K562 (cell line): ENCODE results near the gene PIF1. TPM values are rescaled to one million over a fixed set of nuclear protein-coding genes. Genes with fewer than 3 reads are reported as not detected.

ENCODE experiments used
- CSDE1 ChIP-seq, 2 experiments: fragments of 450-650 bp; IDR thresholded peaks; 2 replicates each; pipeline ENCODE4 v1.6.1; 2016; ENCODE audit warnings: mild to moderate bottlenecking in 1 of 2
- CXXC5 ChIP-seq: fragments of 250-450 bp; sonication (Bioruptor Pico); IDR thresholded peaks from 2 replicates; pipeline ENCODE4 v1.8.0; 2022; ENCODE audit warnings: inconsistent platforms, mild to moderate bottlenecking, moderate library complexity
- HMGN3 ChIP-seq: IDR thresholded peaks from 2 replicates; pipeline ENCODE4 v1.6.1; 2011; ENCODE audit warnings: borderline replicate concordance, low read depth, mild to moderate bottlenecking, mixed read lengths, low read length; ENCODE audit not compliant: insufficient read length; ENCODE audit errors: extremely low read depth
- RFX5 ChIP-seq: IDR thresholded peaks from 2 replicates; pipeline ENCODE4 v1.6.1; 2011; ENCODE audit warnings: low read depth, mild to moderate bottlenecking, improper control_type of control experiment, low read length
- ZNF785 ChIP-seq: fragments of 250-450 bp; sonication (Bioruptor Pico); IDR thresholded peaks from 2 replicates; pipeline ENCODE4 v1.4.0; 2020; ENCODE audit warnings: mild to moderate bottlenecking
- polyA plus RNA-seq, 8 experiments: library from polyadenylated mRNA; depleted of rRNA in 4 of 8; stranded (reverse) in 5 of 8; unstranded in 3 of 8; fragments of >200 nt; fragmentation: Nextera tagmentation in 2 of 8; fragmentation: Illumina TruSeq in 1 of 8; extraction: Ambion mirVana in 2 of 8; extraction: Trizol in 1 of 8; gene quantifications; 2 replicates each; pipeline versions ENCODE4 v1.2.1 to v1.2.3, GENCODE V29; 2011 to 2014; ENCODE audit warnings: inconsistent platforms in 1 of 8, missing spikeins in 1 of 8
- total RNA-seq, 7 experiments: library from RNA; depleted of rRNA in 6 of 7; stranded (reverse); fragments of >200 nt in 6 of 7; fragmentation: Illumina TruSeq in 2 of 7; extraction: Trizol in 2 of 7; gene quantifications; 2 replicates each; pipeline versions ENCODE4 v1.2.1 to v1.2.3, GENCODE V29; 2011 to 2021; ENCODE audit warnings: low replicate concordance in 1 of 7
- TF ChIP-seq, protein P1 (sequence below): fragments of 250-450 bp; sonication (Bioruptor Pico); IDR thresholded peaks from 2 replicates; pipeline ENCODE4 v1.4.0; 2020
- TF ChIP-seq, protein P2 (sequence below), 2 experiments: fragments of 450-650 bp; IDR thresholded peaks; 2 replicates each; pipeline ENCODE4 v1.6.1; 2016; ENCODE audit warnings: mild to moderate bottlenecking in 2 of 2, borderline replicate concordance in 1 of 2, low read depth in 1 of 2, moderate library complexity in 1 of 2
- TF ChIP-seq, protein P3 (sequence below), 2 experiments: fragments of 450-650 bp; formaldehyde crosslinking in 1 of 2; IDR thresholded peaks; 2 replicates each; pipeline versions ENCODE4 v1.4.0 to v1.6.1; 2014 to 2020; ENCODE audit warnings: mild to moderate bottlenecking in 2 of 2, borderline replicate concordance in 1 of 2, low read depth in 1 of 2

Gene PIF1
- total and polyA plus RNA-seq, 9 of the 15 experiments (the other 6 are each of a cell fraction or from before 2014, with no cell fraction given), result 1.1 to 37.9 (median 11.5) TPM

DNA sequence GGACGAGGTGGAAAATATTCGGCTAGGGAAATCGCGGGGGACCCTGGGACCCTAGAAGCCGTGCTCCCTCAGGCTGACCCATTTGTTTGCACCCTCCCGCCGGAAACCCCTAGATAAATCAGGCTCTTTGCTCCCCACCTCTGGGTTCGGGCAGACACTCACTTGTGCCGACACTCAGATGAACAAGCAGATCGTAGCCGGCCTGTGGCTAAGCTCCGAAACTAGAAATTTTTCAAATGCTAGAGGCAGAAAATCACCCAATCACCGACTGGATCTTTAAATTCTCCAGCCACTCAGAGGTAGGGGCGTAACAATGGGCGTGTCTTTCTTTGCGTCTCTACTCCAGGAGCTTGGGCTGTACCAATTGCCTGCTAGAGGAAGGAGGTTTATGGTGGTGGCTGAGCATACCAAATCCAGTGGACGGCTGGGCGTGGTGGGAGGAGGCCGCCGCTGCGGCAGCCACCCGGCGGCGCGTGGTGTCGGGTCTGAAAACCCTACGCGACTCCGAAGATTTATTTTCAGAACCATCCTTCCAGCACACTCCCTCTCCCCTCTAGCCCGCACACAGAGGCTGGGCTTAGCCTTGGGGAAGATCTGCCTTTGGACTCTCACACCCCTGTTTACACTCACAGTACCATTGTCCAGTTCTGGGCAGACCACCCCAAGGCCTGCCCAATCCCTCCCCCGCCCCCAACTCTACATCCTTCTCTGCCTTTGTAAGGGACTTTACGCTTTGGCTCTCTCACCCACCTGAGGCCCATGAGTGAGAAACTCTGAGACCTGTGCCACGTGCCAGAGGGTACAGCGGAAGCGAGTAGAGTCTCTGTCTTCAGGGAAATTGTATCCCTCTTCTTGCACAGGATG is at the start of gene PIF1 (continued):
- TF ChIP-seq, protein P1, sequence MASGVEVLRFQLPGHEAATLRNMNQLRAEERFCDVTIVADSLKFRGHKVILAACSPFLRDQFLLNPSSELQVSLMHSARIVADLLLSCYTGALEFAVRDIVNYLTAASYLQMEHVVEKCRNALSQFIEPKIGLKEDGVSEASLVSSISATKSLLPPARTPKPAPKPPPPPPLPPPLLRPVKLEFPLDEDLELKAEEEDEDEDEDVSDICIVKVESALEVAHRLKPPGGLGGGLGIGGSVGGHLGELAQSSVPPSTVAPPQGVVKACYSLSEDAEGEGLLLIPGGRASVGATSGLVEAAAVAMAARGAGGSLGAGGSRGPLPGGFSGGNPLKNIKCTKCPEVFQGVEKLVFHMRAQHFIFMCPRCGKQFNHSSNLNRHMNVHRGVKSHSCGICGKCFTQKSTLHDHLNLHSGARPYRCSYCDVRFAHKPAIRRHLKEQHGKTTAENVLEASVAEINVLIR (CRISPR knock-in tag), result no peak
- TF ChIP-seq CXXC5 (CRISPR knock-in tag) (peak; percentile 78), CSDE1 (IDR thresholded peaks at IDR 0.05) (no peak), HMGN3 (no peak), RFX5 (no peak), ZNF785 (CRISPR knock-in tag) (no peak)
- TF ChIP-seq, protein P2, sequence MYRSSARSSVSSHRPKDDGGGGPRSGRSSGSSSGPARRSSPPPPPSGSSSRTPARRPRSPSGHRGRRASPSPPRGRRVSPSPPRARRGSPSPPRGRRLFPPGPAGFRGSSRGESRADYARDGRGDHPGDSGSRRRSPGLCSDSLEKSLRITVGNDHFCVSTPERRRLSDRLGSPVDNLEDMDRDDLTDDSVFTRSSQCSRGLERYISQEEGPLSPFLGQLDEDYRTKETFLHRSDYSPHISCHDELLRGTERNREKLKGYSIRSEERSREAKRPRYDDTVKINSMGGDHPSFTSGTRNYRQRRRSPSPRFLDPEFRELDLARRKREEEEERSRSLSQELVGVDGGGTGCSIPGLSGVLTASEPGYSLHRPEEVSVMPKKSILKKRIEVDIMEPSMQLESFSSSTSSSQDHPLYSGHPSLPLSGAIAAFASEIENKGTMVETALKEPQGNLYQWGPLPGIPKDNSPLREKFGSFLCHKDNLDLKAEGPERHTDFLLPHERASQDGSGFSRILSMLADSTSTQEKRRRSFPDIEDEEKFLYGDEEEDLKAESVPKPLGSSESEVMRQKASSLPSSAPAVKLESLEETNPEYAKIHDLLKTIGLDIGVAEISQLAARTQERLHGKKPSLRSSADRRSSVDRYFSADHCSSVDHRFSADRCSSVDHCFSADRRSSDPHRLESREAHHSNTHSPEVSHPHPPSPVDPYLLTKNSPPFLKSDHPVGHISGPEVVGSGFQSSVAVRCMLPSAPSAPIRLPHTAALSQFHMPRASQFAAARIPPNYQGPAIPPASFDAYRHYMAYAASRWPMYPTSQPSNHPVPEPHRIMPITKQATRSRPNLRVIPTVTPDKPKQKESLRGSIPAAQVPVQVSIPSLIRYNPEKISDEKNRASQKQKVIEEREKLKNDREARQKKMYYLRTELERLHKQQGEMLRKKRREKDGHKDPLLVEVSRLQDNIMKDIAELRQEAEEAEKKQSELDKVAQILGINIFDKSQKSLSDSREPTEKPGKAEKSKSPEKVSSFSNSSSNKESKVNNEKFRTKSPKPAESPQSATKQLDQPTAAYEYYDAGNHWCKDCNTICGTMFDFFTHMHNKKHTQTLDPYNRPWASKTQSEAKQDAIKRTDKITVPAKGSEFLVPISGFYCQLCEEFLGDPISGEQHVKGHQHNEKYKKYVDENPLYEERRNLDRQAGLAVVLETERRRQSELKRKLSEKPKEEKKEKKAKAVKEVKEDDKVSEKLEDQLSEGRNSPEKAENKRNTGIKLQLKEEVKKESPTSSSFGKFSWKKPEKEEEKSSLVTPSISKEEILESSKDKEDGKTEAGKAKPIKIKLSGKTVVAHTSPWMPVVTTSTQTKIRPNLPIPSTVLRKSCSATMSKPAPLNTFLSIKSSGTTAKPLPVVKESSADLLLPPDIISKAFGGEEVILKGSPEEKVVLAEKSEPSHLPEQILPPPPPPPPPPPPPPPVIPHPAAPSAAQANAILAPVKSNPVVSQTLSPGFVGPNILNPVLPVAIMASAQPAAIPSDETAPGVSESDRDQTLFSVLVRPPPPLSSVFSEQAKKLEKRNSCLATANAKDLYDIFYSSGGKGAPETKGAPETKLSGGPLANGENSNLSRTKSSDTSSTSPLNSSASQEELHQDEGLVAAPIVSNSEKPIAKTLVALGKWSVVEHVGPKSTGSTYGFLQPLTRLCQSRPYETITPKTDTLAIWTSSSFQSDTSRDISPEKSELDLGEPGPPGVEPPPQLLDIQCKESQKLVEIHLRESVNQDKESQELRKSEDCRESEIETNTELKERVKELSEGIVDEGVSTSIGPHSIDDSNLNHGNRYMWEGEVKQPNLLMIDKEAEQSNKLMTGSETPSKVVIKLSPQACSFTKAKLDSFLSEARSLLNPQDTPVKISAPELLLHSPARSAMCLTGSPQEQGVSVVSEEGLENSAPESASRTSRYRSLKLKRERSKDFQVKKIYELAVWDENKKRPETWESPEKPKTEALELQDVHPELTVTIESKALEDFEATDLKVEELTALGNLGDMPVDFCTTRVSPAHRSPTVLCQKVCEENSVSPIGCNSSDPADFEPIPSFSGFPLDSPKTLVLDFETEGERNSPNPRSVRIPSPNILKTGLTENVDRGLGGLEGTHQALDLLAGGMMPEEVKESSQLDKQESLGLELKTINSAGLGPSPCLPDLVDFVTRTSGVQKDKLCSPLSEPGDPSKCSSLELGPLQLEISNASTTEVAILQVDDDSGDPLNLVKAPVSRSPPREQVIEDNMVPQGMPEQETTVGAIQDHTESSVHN (IDR thresholded peaks at IDR 0.05; ENCODE audit: borderline replicate concordance in 1 of 2, low read depth in 1 of 2), result no peak
- TF ChIP-seq, protein P3, sequence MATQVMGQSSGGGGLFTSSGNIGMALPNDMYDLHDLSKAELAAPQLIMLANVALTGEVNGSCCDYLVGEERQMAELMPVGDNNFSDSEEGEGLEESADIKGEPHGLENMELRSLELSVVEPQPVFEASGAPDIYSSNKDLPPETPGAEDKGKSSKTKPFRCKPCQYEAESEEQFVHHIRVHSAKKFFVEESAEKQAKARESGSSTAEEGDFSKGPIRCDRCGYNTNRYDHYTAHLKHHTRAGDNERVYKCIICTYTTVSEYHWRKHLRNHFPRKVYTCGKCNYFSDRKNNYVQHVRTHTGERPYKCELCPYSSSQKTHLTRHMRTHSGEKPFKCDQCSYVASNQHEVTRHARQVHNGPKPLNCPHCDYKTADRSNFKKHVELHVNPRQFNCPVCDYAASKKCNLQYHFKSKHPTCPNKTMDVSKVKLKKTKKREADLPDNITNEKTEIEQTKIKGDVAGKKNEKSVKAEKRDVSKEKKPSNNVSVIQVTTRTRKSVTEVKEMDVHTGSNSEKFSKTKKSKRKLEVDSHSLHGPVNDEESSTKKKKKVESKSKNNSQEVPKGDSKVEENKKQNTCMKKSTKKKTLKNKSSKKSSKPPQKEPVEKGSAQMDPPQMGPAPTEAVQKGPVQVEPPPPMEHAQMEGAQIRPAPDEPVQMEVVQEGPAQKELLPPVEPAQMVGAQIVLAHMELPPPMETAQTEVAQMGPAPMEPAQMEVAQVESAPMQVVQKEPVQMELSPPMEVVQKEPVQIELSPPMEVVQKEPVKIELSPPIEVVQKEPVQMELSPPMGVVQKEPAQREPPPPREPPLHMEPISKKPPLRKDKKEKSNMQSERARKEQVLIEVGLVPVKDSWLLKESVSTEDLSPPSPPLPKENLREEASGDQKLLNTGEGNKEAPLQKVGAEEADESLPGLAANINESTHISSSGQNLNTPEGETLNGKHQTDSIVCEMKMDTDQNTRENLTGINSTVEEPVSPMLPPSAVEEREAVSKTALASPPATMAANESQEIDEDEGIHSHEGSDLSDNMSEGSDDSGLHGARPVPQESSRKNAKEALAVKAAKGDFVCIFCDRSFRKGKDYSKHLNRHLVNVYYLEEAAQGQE (IDR thresholded peaks at IDR 0.05; ENCODE audit: borderline replicate concordance), result no peak
- TF ChIP-seq, protein P3 (CRISPR knock-in tag; IDR thresholded peaks at IDR 0.05; ENCODE audit: low read depth), result no peak
